ENCODE measurements around the gene SPRR3.

GRCh38 chr1:152999818-153000217, 1.7 kb upstream of the SPRR3 start:
- no peak for TF ChIP-seq POLR2A (IDR thresholded peaks at IDR 0.05)
- TF ChIP-seq CTCF (IDR thresholded peaks at IDR 0.05): no peak
- TF ChIP-seq EP300 (IDR thresholded peaks at IDR 0.05): no peak
- TF ChIP-seq POLR2AphosphoS5 (IDR thresholded peaks at IDR 0.05): no peak
